CD8-positive, alpha-beta memory T cell (primary cell): Measurements from ENCODE around the gene CYYR1. TPM values are rescaled to one million over a fixed set of nuclear protein-coding genes. Genes with fewer than 3 reads are reported as not detected.

Experiments used
- CTCF ChIA-PET: fragments of 350-600 bp; sonication (Branson Sonifier 250); formaldehyde crosslinking; loops from one replicate; lab custom pipeline; 2021; ENCODE audit warnings: antibody characterized with exemption; lab: Charles Lee
- POLR2A ChIA-PET: fragments of 350-600 bp; sonication (Branson Sonifier 250); formaldehyde crosslinking; loops from one replicate; lab custom pipeline; 2021; ENCODE audit warnings: antibody characterized with exemption; lab: Charles Lee
- DNase-seq, 5 donors: peaks; one replicate each; pipeline versions ENCODE4 v3.0.0 to v3.0.0-alpha.2; 2020 to 2022; ENCODE audit warnings: mixed read lengths in 1 of 5
- H3K27ac ChIP-seq: one replicate; pipeline ENCODE4 v1.7.0; 2013; ENCODE audit warnings: low read depth, mild to moderate bottlenecking, low read length, moderate library complexity
- H3K27me3 ChIP-seq: 2 replicates; pipeline ENCODE4 v1.7.0; 2013; ENCODE audit warnings: low read length, mild to moderate bottlenecking; ENCODE audit not compliant: insufficient read depth, poor library complexity, severe bottlenecking
- H3K36me3 ChIP-seq: 2 replicates; pipeline ENCODE4 v1.7.0; 2013; ENCODE audit warnings: mild to moderate bottlenecking, low read length, moderate library complexity; ENCODE audit not compliant: insufficient read depth
- H3K4me1 ChIP-seq: 2 replicates; pipeline ENCODE4 v1.7.0; 2013; ENCODE audit warnings: mild to moderate bottlenecking, low read length, moderate library complexity; ENCODE audit not compliant: insufficient read depth
- H3K4me3 ChIP-seq: 2 replicates; pipeline ENCODE4 v1.7.0; 2013; ENCODE audit warnings: mild to moderate bottlenecking, low read length
- H3K9me3 ChIP-seq: 2 replicates; pipeline ENCODE4 v1.7.0; 2013; ENCODE audit warnings: mild to moderate bottlenecking, low read length
- H3K27ac Mint-ChIP-seq, 8 donors: one replicate each; pipeline ENCODE4 v1.8.0; 2020 to 2021; ENCODE audit warnings: mixed read lengths in 8 of 8, mild to moderate bottlenecking in 6 of 8, inconsistent platforms in 3 of 8, moderate library complexity in 3 of 8
- H3K27me3 Mint-ChIP-seq, 2 donors: one replicate each; pipeline ENCODE4 v1.8.0; 2020 to 2021; ENCODE audit warnings: mixed read lengths in 2 of 2, mild to moderate bottlenecking in 1 of 2, moderate library complexity in 1 of 2
- H3K36me3 Mint-ChIP-seq, 3 donors: one replicate each; pipeline ENCODE4 v1.8.0; 2020 to 2021; ENCODE audit warnings: mixed read lengths in 3 of 3, inconsistent platforms in 1 of 3, mild to moderate bottlenecking in 1 of 3
- H3K4me1 Mint-ChIP-seq, 3 donors: one replicate each; pipeline ENCODE4 v1.8.0; 2020 to 2021; ENCODE audit warnings: mixed read lengths in 3 of 3, inconsistent platforms in 1 of 3, mild to moderate bottlenecking in 1 of 3
- H3K4me3 Mint-ChIP-seq, 7 donors: one replicate each; pipeline ENCODE4 v1.8.0; 2020 to 2021; ENCODE audit warnings: mixed read lengths in 7 of 7, mild to moderate bottlenecking in 6 of 7, moderate library complexity in 4 of 7, inconsistent platforms in 2 of 7
- H3K9me3 Mint-ChIP-seq, 5 donors: one replicate each; pipeline ENCODE4 v1.8.0; 2020 to 2022; ENCODE audit warnings: mixed read lengths in 5 of 5, mild to moderate bottlenecking in 3 of 5, moderate library complexity in 2 of 5, inconsistent platforms in 1 of 5
- polyA plus RNA-seq: library from polyadenylated mRNA; unstranded; fragments of 300-500 nt; fragmentation: Illumina TruSeq; gene quantifications from one replicate; pipeline ENCODE4 v1.2.3, GENCODE V29; 2021
- total RNA-seq, 2 experiments: library from RNA; stranded (reverse); gene quantifications; one replicate each; pipeline ENCODE4 v1.2.3, GENCODE V29; 2021

Gene CYYR1
- total and polyA plus RNA-seq, 3 experiments from 2014 or later, result not detected

DNA sequence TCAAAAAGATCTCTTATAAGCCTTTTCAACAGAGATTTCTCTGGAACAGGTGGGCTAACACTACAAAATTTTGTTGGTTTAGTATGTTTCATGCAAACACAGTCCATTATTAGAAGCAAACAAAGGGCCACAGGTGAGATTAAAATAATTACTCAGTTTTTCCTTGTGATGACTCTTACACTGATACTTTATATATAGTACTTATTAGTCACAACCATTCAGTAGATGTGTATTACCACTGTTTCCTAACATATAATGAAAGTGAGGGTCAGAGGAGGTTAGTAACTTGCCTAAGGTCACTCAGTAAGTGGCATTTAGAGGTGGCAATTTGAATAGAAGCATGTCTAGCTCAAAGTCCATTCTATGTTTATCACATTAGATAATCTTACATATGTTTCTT lies 44.2 kb downstream of the CYYR1 start:
- CTCF ChIA-PET, result no interaction called here
- peaks cover 0 to 5% (median 2%) of the 10 kb centered on the region in 5 donors for H3K9me3 Mint-ChIP-seq
- H3K27ac ChIP-seq, result no peak overlapping the region
- no peaks in the 10 kb centered on the region for H3K4me1 Mint-ChIP-seq
- H3K27me3 ChIP-seq, result no peaks in the 10 kb centered on the region
- no peak for DNase-seq
- H3K9me3 ChIP-seq, result no peaks in the 10 kb centered on the region
- POLR2A ChIA-PET, result no interaction called here
- H3K4me1 ChIP-seq, result no peaks in the 10 kb centered on the region
- H3K36me3 ChIP-seq, result no peaks in the 10 kb centered on the region
- no peak overlapping the region for H3K4me3 ChIP-seq
- H3K4me3 Mint-ChIP-seq, result no peak overlapping the region
- no peaks in the 10 kb centered on the region for H3K36me3 Mint-ChIP-seq
- H3K27me3 Mint-ChIP-seq, result peaks cover 0 to 1% of the 10 kb centered on the region in 2 donors
- H3K27ac Mint-ChIP-seq, result no peak overlapping the region

DNA sequence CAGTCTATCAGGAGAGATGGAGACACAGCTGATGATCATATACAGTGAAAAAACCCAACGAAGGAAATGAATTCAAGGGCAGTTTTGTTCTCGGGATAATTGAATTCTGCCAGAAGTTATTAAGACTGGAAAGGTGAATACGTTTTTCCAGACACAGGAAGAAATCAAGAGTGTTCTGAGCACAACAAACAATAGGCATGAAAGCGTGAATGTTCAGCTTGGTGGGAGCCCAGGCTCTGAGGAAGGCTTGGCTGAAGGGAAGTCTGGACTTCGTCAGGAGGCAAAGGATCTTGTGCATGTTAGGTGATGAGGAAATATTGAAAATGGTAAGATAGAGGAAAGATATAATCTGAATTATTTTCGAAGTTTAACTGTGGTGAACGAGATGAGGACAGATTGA lies 50.4 kb downstream of the CYYR1 start:
- no peaks in the 10 kb centered on the region for H3K27me3 Mint-ChIP-seq
- no peaks in the 10 kb centered on the region for H3K36me3 Mint-ChIP-seq
- no peak overlapping the region for H3K27ac Mint-ChIP-seq
- no peak overlapping the region for H3K27ac ChIP-seq
- no peak overlapping the region for H3K4me3 Mint-ChIP-seq
- no peaks in the 10 kb centered on the region for H3K4me1 Mint-ChIP-seq
- ChIA-PET CTCF (no interaction called here), POLR2A (no interaction called here)
- DNase-seq, result no peak
- no peaks in the 10 kb centered on the region for H3K27me3 ChIP-seq
- H3K36me3 ChIP-seq, result no peaks in the 10 kb centered on the region
- H3K4me3 ChIP-seq, result no peak overlapping the region
- no peaks in the 10 kb centered on the region for H3K4me1 ChIP-seq
- no peaks in the 10 kb centered on the region for H3K9me3 ChIP-seq
- peaks cover 2 to 10% (median 9%) of the 10 kb centered on the region in 5 donors for H3K9me3 Mint-ChIP-seq

DNA sequence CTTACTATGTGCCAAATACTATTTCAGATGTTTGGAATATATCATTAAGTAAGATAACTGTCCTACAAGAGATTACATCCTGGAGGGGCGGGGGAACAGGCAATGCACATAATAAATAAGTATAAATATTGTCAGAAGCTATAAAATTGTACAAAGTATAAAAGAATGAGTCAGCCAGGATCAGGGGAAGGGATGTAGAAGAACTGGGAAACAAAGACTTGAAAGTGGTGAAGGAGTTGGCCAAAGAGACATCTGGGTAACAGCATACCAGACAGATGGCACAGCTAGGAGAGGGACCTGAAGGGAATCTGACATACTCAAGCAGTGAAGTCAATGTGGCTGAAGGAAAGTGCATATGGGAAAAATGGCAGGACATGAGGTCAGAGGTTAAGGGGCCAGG lies 53.9 kb downstream of the CYYR1 start:
- Mint-ChIP-seq H3K4me1 (no peaks in the 10 kb centered on the region), H3K27me3 (no peaks in the 10 kb centered on the region), H3K36me3 (no peaks in the 10 kb centered on the region), H3K9me3 (peaks cover 6 to 11% (median 8%) of the 10 kb centered on the region in 5 donors), H3K4me3 (no peak overlapping the region), H3K27ac (peak overlapping the region in 1 of 8 donors; percentile 17)
- DNase-seq, result no peak
- no peak overlapping the region for H3K27ac ChIP-seq
- no peaks in the 10 kb centered on the region for H3K36me3 ChIP-seq
- POLR2A ChIA-PET, result no interaction called here
- H3K4me3 ChIP-seq, result no peak overlapping the region
- no peaks in the 10 kb centered on the region for H3K9me3 ChIP-seq
- no peaks in the 10 kb centered on the region for H3K4me1 ChIP-seq
- H3K27me3 ChIP-seq, result no peaks in the 10 kb centered on the region
- CTCF ChIA-PET, result no interaction called here

DNA sequence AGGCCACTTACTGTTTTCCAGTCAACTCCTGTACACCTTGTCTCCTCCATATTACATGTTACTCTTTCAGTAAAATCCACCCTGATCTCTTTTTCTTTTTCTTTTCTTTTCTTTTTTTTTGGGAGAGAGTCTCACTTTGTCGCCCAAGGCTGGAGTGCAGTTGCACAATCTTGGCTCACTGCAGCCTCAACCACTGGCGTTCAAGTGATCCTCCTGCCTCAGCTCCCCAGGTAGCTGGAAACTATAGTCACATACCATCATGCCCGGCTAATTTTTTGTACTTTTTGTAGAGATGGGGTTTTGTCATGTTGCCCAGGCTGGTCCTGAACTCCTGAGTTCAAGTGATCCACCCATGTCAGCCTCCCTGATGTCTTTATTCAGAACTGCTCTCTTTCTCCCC lies 57.8 kb downstream of the CYYR1 start:
- no peaks in the 10 kb centered on the region for H3K4me1 ChIP-seq
- no peaks in the 10 kb centered on the region for H3K4me1 Mint-ChIP-seq
- no peak overlapping the region for H3K4me3 ChIP-seq
- H3K9me3 Mint-ChIP-seq, result peaks cover 4 to 7% (median 6%) of the 10 kb centered on the region in 5 donors
- DNase-seq, result no peak
- H3K36me3 Mint-ChIP-seq, result no peaks in the 10 kb centered on the region
- no peak overlapping the region for H3K27ac ChIP-seq
- H3K9me3 ChIP-seq, result no peaks in the 10 kb centered on the region
- H3K27me3 Mint-ChIP-seq, result peaks cover 0 to 1% of the 10 kb centered on the region in 2 donors
- ChIA-PET CTCF (no interaction called here), POLR2A (no interaction called here)
- H3K27me3 ChIP-seq, result no peaks in the 10 kb centered on the region
- H3K27ac Mint-ChIP-seq, result no peak overlapping the region
- H3K36me3 ChIP-seq, result no peaks in the 10 kb centered on the region
- no peak overlapping the region for H3K4me3 Mint-ChIP-seq

DNA sequence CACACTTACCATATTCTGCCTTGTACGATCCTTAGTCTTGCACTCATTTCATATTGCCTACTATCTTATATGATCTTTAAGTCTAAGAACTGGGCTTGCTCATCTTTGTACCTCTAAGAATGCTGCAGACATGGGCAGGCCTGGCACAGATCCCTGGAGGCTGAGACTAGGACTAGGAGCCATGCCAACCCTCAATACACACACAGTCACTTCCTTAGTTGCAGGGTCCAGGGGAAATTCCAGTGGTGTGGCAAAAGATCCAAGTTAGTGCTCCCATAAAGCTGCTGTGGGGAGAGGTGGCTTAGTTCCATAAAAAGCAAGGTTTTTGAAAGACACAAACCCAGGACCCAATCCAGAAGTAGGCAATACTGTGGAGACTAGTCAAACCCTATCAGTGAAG lies 59.9 kb downstream of the CYYR1 start:
- Histone ChIP-seq H3K36me3 (no peaks in the 10 kb centered on the region), H3K9me3 (no peaks in the 10 kb centered on the region), H3K27me3 (no peaks in the 10 kb centered on the region), H3K27ac (no peak overlapping the region), H3K4me3 (no peak overlapping the region), H3K4me1 (no peaks in the 10 kb centered on the region)
- DNase-seq, result no peak
- ChIA-PET CTCF (no interaction called here), POLR2A (no interaction called here)
- Mint-ChIP-seq H3K4me3 (no peak overlapping the region), H3K36me3 (no peaks in the 10 kb centered on the region), H3K27ac (no peak overlapping the region), H3K9me3 (peaks cover 0 to 4% (median under 1%) of the 10 kb centered on the region in 5 donors), H3K4me1 (no peaks in the 10 kb centered on the region), H3K27me3 (peaks cover 0 to 1% of the 10 kb centered on the region in 2 donors)

DNA sequence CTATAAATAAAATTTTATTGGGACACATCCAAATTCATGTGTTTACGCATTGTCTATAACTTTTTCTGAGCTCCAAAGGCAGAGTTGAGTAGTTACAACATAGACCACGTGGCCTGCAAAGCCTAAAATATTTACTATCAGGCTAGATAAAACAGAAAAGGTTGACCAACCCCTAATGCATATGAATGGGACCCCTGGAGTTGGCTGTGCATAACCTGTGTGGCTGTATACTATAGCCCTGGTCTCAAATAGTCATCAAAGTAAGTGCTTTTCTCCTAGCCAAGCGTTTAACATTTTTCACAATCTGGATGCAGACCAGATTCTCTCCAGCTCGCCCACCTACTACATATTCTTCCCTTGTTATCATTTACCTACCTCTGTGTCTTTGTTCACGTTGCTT lies 60.4 kb downstream of the CYYR1 start:
- no peaks in the 10 kb centered on the region for H3K36me3 Mint-ChIP-seq
- Histone ChIP-seq H3K27me3 (no peaks in the 10 kb centered on the region), H3K4me1 (no peaks in the 10 kb centered on the region), H3K36me3 (no peaks in the 10 kb centered on the region), H3K4me3 (no peak overlapping the region), H3K9me3 (no peaks in the 10 kb centered on the region), H3K27ac (no peak overlapping the region)
- no peak overlapping the region for H3K4me3 Mint-ChIP-seq
- ChIA-PET POLR2A (no interaction called here), CTCF (no interaction called here)
- no peak overlapping the region for H3K27ac Mint-ChIP-seq
- H3K9me3 Mint-ChIP-seq, result peaks cover 0 to 4% (median 0%) of the 10 kb centered on the region in 5 donors
- no peaks in the 10 kb centered on the region for H3K4me1 Mint-ChIP-seq
- peaks cover 0 to 1% of the 10 kb centered on the region in 2 donors for H3K27me3 Mint-ChIP-seq
- no peak for DNase-seq

DNA sequence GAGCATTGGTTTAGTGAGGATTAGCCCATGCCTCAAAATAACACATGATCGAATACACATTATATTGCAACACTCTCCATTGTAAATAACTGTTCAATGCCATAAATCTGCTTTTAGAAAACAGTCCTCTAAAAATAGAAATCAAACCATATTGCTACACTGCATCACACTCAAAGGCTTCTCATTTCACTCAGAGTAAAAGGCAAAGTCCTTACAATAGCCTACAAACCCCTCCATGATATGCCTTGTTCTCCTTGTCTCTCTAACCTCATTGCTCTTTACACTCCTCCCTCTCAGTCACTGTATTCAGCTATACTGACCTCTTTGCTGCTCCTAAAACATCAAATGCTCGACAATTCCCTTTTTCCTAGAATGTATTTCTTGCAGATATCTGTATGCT lies 64.2 kb downstream of the CYYR1 start:
- Histone ChIP-seq H3K27me3 (no peaks in the 10 kb centered on the region), H3K4me1 (no peaks in the 10 kb centered on the region), H3K27ac (no peak overlapping the region), H3K9me3 (no peaks in the 10 kb centered on the region), H3K36me3 (no peaks in the 10 kb centered on the region), H3K4me3 (no peak overlapping the region)
- Mint-ChIP-seq H3K27me3 (peaks cover 0 to 1% of the 10 kb centered on the region in 2 donors), H3K4me3 (no peak overlapping the region), H3K4me1 (no peaks in the 10 kb centered on the region), H3K36me3 (no peaks in the 10 kb centered on the region), H3K27ac (no peak overlapping the region), H3K9me3 (no peaks in the 10 kb centered on the region)
- CTCF ChIA-PET, result no interaction called here
- DNase-seq, result no peak
- POLR2A ChIA-PET, result no interaction called here

DNA sequence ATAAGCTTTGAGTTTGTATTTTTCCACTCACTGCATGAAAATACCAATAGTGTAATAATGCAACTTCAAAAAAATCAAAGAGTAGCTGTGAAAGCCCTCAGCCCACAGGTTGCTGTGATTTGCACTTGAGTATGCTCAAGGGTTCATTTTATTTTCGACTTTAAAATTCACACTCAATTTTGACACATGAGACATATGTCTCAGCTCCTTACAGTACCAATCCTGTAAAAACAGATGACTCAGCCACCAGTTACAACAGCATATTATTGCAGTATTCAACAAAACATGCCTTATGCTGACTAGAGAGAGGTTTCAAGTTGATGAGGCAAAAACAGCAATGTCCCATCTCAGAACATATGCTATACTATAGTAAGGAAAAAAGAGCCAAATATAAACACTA lies 66.1 kb downstream of the CYYR1 start:
- no peaks in the 10 kb centered on the region for H3K9me3 ChIP-seq
- no peak overlapping the region for H3K4me3 Mint-ChIP-seq
- no peak overlapping the region for H3K4me3 ChIP-seq
- H3K9me3 Mint-ChIP-seq, result no peaks in the 10 kb centered on the region
- no peaks in the 10 kb centered on the region for H3K4me1 Mint-ChIP-seq
- H3K4me1 ChIP-seq, result no peaks in the 10 kb centered on the region
- H3K27me3 ChIP-seq, result no peaks in the 10 kb centered on the region
- no peak overlapping the region for H3K27ac Mint-ChIP-seq
- DNase-seq, result no peak
- H3K36me3 ChIP-seq, result no peaks in the 10 kb centered on the region
- CTCF ChIA-PET, result no interaction called here
- POLR2A ChIA-PET, result no interaction called here
- no peaks in the 10 kb centered on the region for H3K27me3 Mint-ChIP-seq
- no peak overlapping the region for H3K27ac ChIP-seq
- H3K36me3 Mint-ChIP-seq, result no peaks in the 10 kb centered on the region

DNA sequence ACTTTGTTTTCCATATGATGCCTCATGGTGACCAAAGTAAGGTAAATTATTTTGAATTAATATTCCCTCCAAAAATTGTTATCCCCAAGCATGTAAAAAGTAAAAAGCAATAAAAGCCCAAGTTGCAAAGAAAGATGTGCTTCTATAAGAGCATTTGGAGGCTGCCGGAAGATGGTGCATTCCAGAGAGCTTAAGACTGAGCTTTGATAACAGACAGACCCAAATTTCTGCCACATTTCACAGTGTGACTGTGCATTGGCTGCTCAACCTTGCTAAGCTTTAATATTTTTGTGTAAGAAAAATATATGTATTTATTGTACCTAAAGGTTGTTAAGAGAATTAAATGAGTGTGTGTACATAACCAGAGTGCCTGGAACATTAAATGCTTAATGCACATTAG lies 67.9 kb downstream of the CYYR1 start:
- no peak overlapping the region for H3K4me3 ChIP-seq
- no peaks in the 10 kb centered on the region for H3K36me3 ChIP-seq
- H3K4me1 ChIP-seq, result no peaks in the 10 kb centered on the region
- CTCF ChIA-PET, result no interaction called here
- no peak for DNase-seq
- Mint-ChIP-seq H3K36me3 (no peaks in the 10 kb centered on the region), H3K27ac (no peak overlapping the region), H3K4me1 (no peaks in the 10 kb centered on the region), H3K27me3 (no peaks in the 10 kb centered on the region), H3K9me3 (peaks cover 0 to 5% (median 0%) of the 10 kb centered on the region in 5 donors), H3K4me3 (no peak overlapping the region)
- H3K27ac ChIP-seq, result no peak overlapping the region
- no peaks in the 10 kb centered on the region for H3K9me3 ChIP-seq
- no peaks in the 10 kb centered on the region for H3K27me3 ChIP-seq
- POLR2A ChIA-PET, result no interaction called here
